Measurements from ENCODE around the gene TEX13C. TPM values are rescaled to one million over a fixed set of nuclear protein-coding genes. Genes with fewer than 3 reads are reported as not detected.

Gene TEX13C
- total and polyA plus RNA-seq, 2 donors from 2014 or later, result not detected

DNA sequence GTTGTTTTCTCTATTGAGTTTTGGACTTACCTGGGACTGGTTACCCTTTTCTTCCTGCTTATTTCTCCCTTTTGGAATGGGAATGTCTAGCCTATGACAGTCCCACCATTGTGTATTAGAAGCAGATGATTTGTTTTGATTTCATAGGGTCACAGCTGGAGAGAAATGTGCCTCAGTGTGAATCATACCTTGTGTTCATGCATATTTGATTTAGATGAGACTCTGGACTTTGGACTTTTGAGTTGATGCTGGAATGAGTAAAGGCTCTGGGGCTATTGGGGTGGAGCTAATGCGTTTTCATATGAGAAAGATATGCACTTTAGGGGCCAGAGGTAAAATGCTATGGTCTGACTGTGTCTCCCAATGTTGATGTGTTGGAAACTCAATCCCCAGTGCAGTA is 30.5 kb upstream of the TEX13C start:
- no peak for DNase-seq
- H3K4me1 ChIP-seq (ENCODE audit: control insufficient read depth in 2 of 3, insufficient read depth in 2 of 3, low read depth in 1 of 3, low read length in 3 of 3), result no peaks in the 10 kb centered on the region
- no peaks in the 10 kb centered on the region for H3K9me3 ChIP-seq (ENCODE audit: control insufficient read depth in 2 of 3, insufficient read depth in 1 of 3, low read length in 3 of 3)
- no peak overlapping the region for H3K4me3 ChIP-seq (ENCODE audit: low read length in 3 of 3)
- intact Hi-C loops (cut with DNase I), result no loop called here
- no peak for FAIRE-seq
- no peaks in the 10 kb centered on the region for H3K36me3 ChIP-seq (ENCODE audit: control insufficient read depth in 2 of 3, insufficient read depth in 3 of 3, low read length in 3 of 3)
- no peak overlapping the region for H3K9ac ChIP-seq (ENCODE audit: low read length in 3 of 3)
- TF ChIP-seq, protein P1, sequence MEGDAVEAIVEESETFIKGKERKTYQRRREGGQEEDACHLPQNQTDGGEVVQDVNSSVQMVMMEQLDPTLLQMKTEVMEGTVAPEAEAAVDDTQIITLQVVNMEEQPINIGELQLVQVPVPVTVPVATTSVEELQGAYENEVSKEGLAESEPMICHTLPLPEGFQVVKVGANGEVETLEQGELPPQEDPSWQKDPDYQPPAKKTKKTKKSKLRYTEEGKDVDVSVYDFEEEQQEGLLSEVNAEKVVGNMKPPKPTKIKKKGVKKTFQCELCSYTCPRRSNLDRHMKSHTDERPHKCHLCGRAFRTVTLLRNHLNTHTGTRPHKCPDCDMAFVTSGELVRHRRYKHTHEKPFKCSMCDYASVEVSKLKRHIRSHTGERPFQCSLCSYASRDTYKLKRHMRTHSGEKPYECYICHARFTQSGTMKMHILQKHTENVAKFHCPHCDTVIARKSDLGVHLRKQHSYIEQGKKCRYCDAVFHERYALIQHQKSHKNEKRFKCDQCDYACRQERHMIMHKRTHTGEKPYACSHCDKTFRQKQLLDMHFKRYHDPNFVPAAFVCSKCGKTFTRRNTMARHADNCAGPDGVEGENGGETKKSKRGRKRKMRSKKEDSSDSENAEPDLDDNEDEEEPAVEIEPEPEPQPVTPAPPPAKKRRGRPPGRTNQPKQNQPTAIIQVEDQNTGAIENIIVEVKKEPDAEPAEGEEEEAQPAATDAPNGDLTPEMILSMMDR (IDR thresholded peaks at IDR 0.05; ENCODE audit: borderline replicate concordance, extremely low read depth, insufficient read depth), result no peak
- H3K27ac ChIP-seq (ENCODE audit: low read depth in 2 of 2, low read length in 2 of 2), result no peak overlapping the region
- H3K27me3 ChIP-seq (ENCODE audit: control insufficient read depth, insufficient read depth, low read length), result no peaks in the 10 kb centered on the region

DNA sequence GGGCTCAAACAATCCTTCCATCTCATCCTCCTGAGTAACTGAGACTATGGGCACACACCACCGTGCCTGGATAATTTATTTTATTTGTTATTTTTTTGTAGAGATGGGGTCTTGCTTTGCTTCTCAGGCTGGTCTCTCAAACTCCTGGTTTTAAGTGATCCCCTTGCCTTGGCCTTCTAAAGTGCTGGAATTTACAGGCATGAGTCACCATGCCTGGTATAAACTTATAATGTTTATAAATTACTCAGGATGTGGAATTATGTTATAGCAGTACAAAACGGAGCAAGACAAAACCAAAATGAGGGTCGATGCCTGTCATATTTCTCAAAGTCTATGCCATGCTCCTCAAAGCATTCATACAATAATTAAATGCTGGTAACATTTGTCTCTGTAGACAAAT is 29.8 kb upstream of the TEX13C start:
- H3K27ac ChIP-seq (ENCODE audit: low read depth in 2 of 2, low read length in 2 of 2), result no peak overlapping the region
- TF ChIP-seq, protein P1 (IDR thresholded peaks at IDR 0.05; ENCODE audit: borderline replicate concordance, extremely low read depth, insufficient read depth), result no peak
- no peak for DNase-seq
- H3K4me1 ChIP-seq (ENCODE audit: control insufficient read depth in 2 of 3, insufficient read depth in 2 of 3, low read depth in 1 of 3, low read length in 3 of 3), result no peaks in the 10 kb centered on the region
- H3K9me3 ChIP-seq (ENCODE audit: control insufficient read depth in 2 of 3, insufficient read depth in 1 of 3, low read length in 3 of 3), result no peaks in the 10 kb centered on the region
- H3K4me3 ChIP-seq (ENCODE audit: low read length in 3 of 3), result no peak overlapping the region
- no peak overlapping the region for H3K9ac ChIP-seq (ENCODE audit: low read length in 3 of 3)
- no peak for FAIRE-seq
- no peaks in the 10 kb centered on the region for H3K27me3 ChIP-seq (ENCODE audit: control insufficient read depth, insufficient read depth, low read length)
- no peaks in the 10 kb centered on the region for H3K36me3 ChIP-seq (ENCODE audit: control insufficient read depth in 2 of 3, insufficient read depth in 3 of 3, low read length in 3 of 3)
- intact Hi-C loops (cut with DNase I), result no loop called here

DNA sequence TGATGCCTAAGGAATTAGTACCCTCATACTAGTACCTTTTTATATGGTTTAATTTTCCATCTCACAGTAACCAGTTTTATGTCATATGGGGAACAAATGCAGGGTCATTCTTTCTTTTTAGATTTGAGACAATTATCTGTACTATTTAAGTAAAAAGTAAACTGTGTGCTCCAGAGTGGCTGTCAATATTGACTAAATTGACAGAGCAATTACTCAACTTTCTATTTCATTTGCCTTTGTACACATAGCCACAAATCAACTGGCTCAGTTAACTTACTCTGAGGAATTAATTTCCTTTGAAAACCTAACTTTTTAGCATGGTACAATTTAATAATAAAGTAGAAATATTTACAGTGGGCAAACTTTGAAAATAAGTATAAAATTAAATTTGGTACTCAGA is 28.5 kb upstream of the TEX13C start:
- Histone ChIP-seq H3K27me3 (ENCODE audit: control insufficient read depth, insufficient read depth, low read length) (no peaks in the 10 kb centered on the region), H3K9me3 (ENCODE audit: control insufficient read depth in 2 of 3, insufficient read depth in 1 of 3, low read length in 3 of 3) (no peaks in the 10 kb centered on the region), H3K27ac (ENCODE audit: low read depth in 2 of 2, low read length in 2 of 2) (no peak overlapping the region), H3K36me3 (ENCODE audit: control insufficient read depth in 2 of 3, insufficient read depth in 3 of 3, low read length in 3 of 3) (no peaks in the 10 kb centered on the region), H3K4me3 (ENCODE audit: low read length in 3 of 3) (no peak overlapping the region), H3K9ac (ENCODE audit: low read length in 3 of 3) (no peak overlapping the region), H3K4me1 (ENCODE audit: control insufficient read depth in 2 of 3, insufficient read depth in 2 of 3, low read depth in 1 of 3, low read length in 3 of 3) (no peaks in the 10 kb centered on the region)
- no peak for FAIRE-seq
- intact Hi-C loops (cut with DNase I), result no loop called here
- DNase-seq, result no peak
- TF ChIP-seq, protein P1 (IDR thresholded peaks at IDR 0.05; ENCODE audit: borderline replicate concordance, extremely low read depth, insufficient read depth), result no peak
